Heart right ventricle (tissue), 16 donors: ENCODE data around the gene DSTYK. TPM values are rescaled to one million over a fixed set of nuclear protein-coding genes. Genes with fewer than 3 reads are reported as not detected.

Experiments used
- ATAC-seq, 8 donors: fragments of 200-7000 bp; cut with Tn5 transposase; one replicate each; pipeline ENCODE4 v1.9.1; 2020; ENCODE audit warnings: mild to moderate bottlenecking in 8 of 8, moderate library complexity in 8 of 8, moderate number of reproducible peaks in 1 of 8
- DNase-seq, 2 donors: peaks; one replicate each; pipeline ENCODE4 v3.0.0-alpha.2; 2020
- H3K27ac ChIP-seq, 10 donors: fragments of 200-600 bp; sonication (generic) in 2 of 10; one replicate each; pipeline versions ENCODE4 v1.5.0 to v1.8.0; 2020 to 2022; ENCODE audit warnings: mild to moderate bottlenecking in 3 of 10
- H3K27me3 ChIP-seq, 7 donors: fragments of 200-600 bp; one replicate each; pipeline ENCODE4 v1.8.0; 2021 to 2022; ENCODE audit warnings: mild to moderate bottlenecking in 2 of 7
- H3K36me3 ChIP-seq, 9 donors: fragments of 200-600 bp; sonication (generic) in 1 of 9; one replicate each; pipeline versions ENCODE4 v1.5.0 to v1.8.0; 2020 to 2022; ENCODE audit warnings: mild to moderate bottlenecking in 2 of 9
- H3K4me1 ChIP-seq, 9 donors: fragments of 200-600 bp; sonication (generic) in 1 of 9; one replicate each; pipeline versions ENCODE4 v1.5.0 to v1.8.0; 2020 to 2022; ENCODE audit warnings: mild to moderate bottlenecking in 4 of 9
- H3K4me3 ChIP-seq, 10 donors: fragments of 200-600 bp; sonication (generic) in 2 of 10; one replicate each; pipeline versions ENCODE4 v1.5.0 to v1.8.0; 2020 to 2022; ENCODE audit warnings: mild to moderate bottlenecking in 7 of 10, moderate library complexity in 2 of 10
- H3K9me3 ChIP-seq, 11 donors: fragments of 200-600 bp in 10 of 11; sonication (generic) in 2 of 11; one replicate each; pipeline versions ENCODE4 v1.5.0 to v1.8.0; 2013 to 2022; ENCODE audit warnings: mild to moderate bottlenecking in 2 of 11, control low read depth in 1 of 11, moderate library complexity in 1 of 11
- WGBS, 2 donors: extraction: QIAGEN DNeasy Blood & Tissue Kit; methylation state at CpG; one replicate each; pipeline ENCODE4 v1.1.7; 2013; ENCODE audit warnings: inconsistent platforms in 1 of 2; 5-methylcytosine and 5-hydroxymethylcytosine counted together
- intact Hi-C, 10 donors: fragments of 100-400 bp; cut with DNase I; formaldehyde crosslinking; loops; one replicate each; pipeline versions ENCODE4 v1.11.1 to v1.14.2; 2022
- polyA plus RNA-seq, 2 donors: library from polyadenylated mRNA; stranded (reverse); fragments of 200-250 nt; gene quantifications; one replicate each; pipeline ENCODE4 v1.2.3, GENCODE V29; 2013
- total RNA-seq, 10 donors: library from RNA; stranded (reverse); fragmentation: NEBNext Ultra II Directional in 3 of 10; extraction: Animal tissue kit (Norgen Biotek cat#: 25700) in 3 of 10; gene quantifications; one replicate each; pipeline versions ENCODE4 v1.2.1 to v1.2.4, GENCODE V29; 2021 to 2023
- TF ChIP-seq, protein P1 (sequence below), 9 donors: fragments of 200-600 bp; sonication (generic) in 2 of 9; IDR thresholded peaks; one replicate each; pipeline versions ENCODE4 v1.5.0 to v1.8.0; 2021 to 2022; ENCODE audit warnings: antibody characterized with exemption in 9 of 9, mild to moderate bottlenecking in 5 of 9, moderate library complexity in 1 of 9
- donor health status: Arrhythmogenic right ventricular cardiomyopathy.
- donor health status: ischemic (EF 13 %, LVEDD 7.1; RV severe dilation, severe dysfunction).
- donor health status: healthy with polysubstance abuse.
- donor health status: DM: no; HTN: yes; CAD: no.
- donor health status: DM: no; HTN: no; CAD: no.
- donor health status: ischemic (EF 25% LVEDD 6.9; RV normal size, moderate dysfunction).
- donor health status: ischemic (EF 25% LVEDD 5.7; RV mildly dilated, moderate dysfunction).
- donor health status: healthy.
- donor health status: DM: yes; HTN: yes; CAD: no.
- donor health status: Ischemic cardiomyopathy.
- donor health status: ischemic (EF 35%, LVEDD 5.7; RV mildly dilated, moderate dysfunction).
- donor health status: nonischemic (EF 11% LVEDD 7.7; RV severe dilation, severe dysfunction).
- donor health status: DM: yes; HTN: yes; CAD: no.
- donor health status: PGD.
- donor health status: ischemic (EF 29% LVEDD 5.4; RV normal size, mild dysfunction).
- donor health status: nonischemic (EF 23%, LVEDD 6.1; RV moderate dilation, normal function).

DSTYK gene
- total and polyA plus RNA-seq, 12 donors = 2.6 to 9.5 (median 7.6) TPM

DNA sequence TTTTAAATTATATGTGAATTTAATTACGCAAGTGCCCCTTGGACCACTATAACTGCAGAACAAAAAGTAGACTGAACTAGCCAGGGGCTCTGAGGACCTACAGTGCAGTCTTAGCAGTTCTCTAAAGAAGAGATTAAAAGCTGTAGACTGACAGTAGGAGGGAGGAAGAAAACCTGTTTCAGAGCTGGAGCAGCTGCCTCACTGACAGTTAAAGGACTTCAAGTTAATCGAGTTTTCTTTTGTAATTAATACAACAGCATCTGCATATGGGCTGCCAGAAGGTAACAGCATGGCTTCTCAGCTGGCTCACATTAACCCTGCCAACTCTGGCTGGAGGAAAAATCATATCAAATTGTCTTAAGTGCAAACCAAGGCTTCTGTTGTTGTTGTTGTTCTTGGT, 19.9 kb downstream of the DSTYK start:
- TF ChIP-seq, protein P1, sequence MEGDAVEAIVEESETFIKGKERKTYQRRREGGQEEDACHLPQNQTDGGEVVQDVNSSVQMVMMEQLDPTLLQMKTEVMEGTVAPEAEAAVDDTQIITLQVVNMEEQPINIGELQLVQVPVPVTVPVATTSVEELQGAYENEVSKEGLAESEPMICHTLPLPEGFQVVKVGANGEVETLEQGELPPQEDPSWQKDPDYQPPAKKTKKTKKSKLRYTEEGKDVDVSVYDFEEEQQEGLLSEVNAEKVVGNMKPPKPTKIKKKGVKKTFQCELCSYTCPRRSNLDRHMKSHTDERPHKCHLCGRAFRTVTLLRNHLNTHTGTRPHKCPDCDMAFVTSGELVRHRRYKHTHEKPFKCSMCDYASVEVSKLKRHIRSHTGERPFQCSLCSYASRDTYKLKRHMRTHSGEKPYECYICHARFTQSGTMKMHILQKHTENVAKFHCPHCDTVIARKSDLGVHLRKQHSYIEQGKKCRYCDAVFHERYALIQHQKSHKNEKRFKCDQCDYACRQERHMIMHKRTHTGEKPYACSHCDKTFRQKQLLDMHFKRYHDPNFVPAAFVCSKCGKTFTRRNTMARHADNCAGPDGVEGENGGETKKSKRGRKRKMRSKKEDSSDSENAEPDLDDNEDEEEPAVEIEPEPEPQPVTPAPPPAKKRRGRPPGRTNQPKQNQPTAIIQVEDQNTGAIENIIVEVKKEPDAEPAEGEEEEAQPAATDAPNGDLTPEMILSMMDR (IDR thresholded peaks at IDR 0.05) = no peak
- WGBS, 2 donors = 52 to 53% methylated on average over 2 of the region's 2 CpGs

GRCh38 chr1:205190845-205191577, 20.5 kb downstream of the DSTYK start:
- DNase-seq (no peak), ATAC-seq (peak in 1 of 8 donors; percentile 39)
- H3K4me1 ChIP-seq = peaks cover 0 to 29% (median 11%) of the 10 kb centered on the region in 9 donors
- H3K27me3 ChIP-seq = no peaks in the 10 kb centered on the region
- intact Hi-C loops = no loop called here
- no peaks in the 10 kb centered on the region for H3K9me3 ChIP-seq
- 52 to 58% methylated on average over 9 of the region's 9 CpGs for WGBS, 2 donors
- peaks cover 0 to 18% (median 0%) of the 10 kb centered on the region in 9 donors for H3K36me3 ChIP-seq
- no peak overlapping the region for H3K4me3 ChIP-seq
- TF ChIP-seq, protein P1 (IDR thresholded peaks at IDR 0.05) = no peak
- no peak overlapping the region for H3K27ac ChIP-seq

More for the DNA sequence above, 19.9 kb downstream of the DSTYK start:
- Histone ChIP-seq H3K36me3 (peaks cover 0 to 12% (median 0%) of the 10 kb centered on the region in 9 donors), H3K27ac (no peak overlapping the region), H3K4me1 (peaks cover 0 to 29% (median 11%) of the 10 kb centered on the region in 9 donors), H3K4me3 (no peak overlapping the region), H3K9me3 (no peaks in the 10 kb centered on the region), H3K27me3 (no peaks in the 10 kb centered on the region)
- intact Hi-C loops = no loop called here
- ATAC-seq (no peak), DNase-seq (no peak)

DNA sequence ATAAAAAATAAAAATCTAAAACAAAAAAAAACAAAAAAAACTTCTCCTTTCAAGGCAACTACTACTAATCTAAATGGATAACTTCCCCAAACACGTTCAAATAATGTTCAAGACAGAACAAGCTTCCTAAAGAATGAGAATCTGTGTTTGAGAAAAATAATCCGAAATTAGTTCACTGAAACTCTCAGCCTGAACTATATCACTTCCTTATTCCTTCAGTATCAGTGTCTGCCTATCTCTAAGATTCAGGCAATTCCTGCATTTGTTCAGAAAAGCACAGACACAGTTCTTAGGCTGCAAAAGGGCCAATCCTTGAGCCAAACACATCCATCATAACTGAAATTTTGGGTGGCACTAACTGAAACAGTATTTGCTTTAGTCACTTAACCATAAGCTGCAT, 22.4 kb downstream of the DSTYK start:
- no peak for ATAC-seq
- no peak for DNase-seq
- Histone ChIP-seq H3K36me3 (peaks cover 0 to 28% (median 0%) of the 10 kb centered on the region in 9 donors), H3K27me3 (no peaks in the 10 kb centered on the region), H3K4me1 (peaks cover 0 to 36% (median 16%) of the 10 kb centered on the region in 9 donors), H3K27ac (no peak overlapping the region), H3K9me3 (no peaks in the 10 kb centered on the region), H3K4me3 (no peak overlapping the region)
- TF ChIP-seq, protein P1 (IDR thresholded peaks at IDR 0.05) = no peak
- intact Hi-C loops = no loop called here
- 66 to 84% methylated on average over 2 of the region's 2 CpGs for WGBS, 2 donors

- no peak for DNase-seq
- 62 to 94% methylated on average over 2 of the region's 2 CpGs for WGBS, 2 donors
- no peaks in the 10 kb centered on the region for H3K27me3 ChIP-seq
- intact Hi-C loops = no loop called here
- H3K9me3 ChIP-seq = no peaks in the 10 kb centered on the region
- ATAC-seq = no peak
- H3K36me3 ChIP-seq = peaks cover 0 to 28% (median 0%) of the 10 kb centered on the region in 9 donors
- peaks cover 0 to 42% (median 21%) of the 10 kb centered on the region in 9 donors for H3K4me1 ChIP-seq
- H3K27ac ChIP-seq = no peak overlapping the region
- H3K4me3 ChIP-seq = no peak overlapping the region
- TF ChIP-seq, protein P1 (IDR thresholded peaks at IDR 0.05) = no peak
These were observed 22.9 kb downstream of the DSTYK start for GRCh38 chr1:205188596-205188995.
